Keratinocyte (primary cell): ENCODE measurements around the gene DEGS2.

Experiments used
- EZH2 ChIP-seq: IDR thresholded peaks from one replicate; pipeline ENCODE4 v1.6.1; 2012; ENCODE audit warnings: inconsistent platforms, mild to moderate bottlenecking, low read length, moderate library complexity
- TF ChIP-seq, protein P1 (sequence below), 3 experiments: IDR thresholded peaks in 1 of 3; conservative IDR thresholded peaks in 1 of 3; optimal IDR thresholded peaks in 1 of 3; 2 replicates in 2 of 3; 3 replicates in 1 of 3; pipeline versions ENCODE3 to v1.5.1; 2011; ENCODE audit warnings: low read length in 3 of 3, mild to moderate bottlenecking in 3 of 3, moderate library complexity in 2 of 3, control low read depth in 1 of 3, inconsistent platforms in 1 of 3; ENCODE audit not compliant: insufficient read depth in 2 of 3; ENCODE audit errors: extremely low read depth in 1 of 3

DNA sequence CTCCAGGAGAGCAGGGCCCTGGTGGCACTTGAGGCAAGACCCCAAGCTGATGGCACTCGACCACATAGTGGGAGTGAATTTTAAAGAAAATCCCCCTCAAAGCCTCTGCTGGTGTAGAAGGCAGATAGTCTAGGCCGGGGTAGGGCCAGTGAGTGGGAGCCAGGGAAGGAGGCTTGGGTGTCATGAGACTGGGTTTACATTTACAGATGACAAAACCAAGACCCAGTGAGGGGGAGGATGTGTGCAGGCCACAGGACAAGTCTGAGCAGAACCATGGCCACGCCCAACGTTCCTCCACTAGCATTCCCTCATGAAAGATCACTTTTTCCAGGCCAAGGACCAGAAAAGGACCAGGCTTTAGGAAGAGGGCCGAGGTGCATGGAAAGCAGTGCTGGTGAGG lies 52.2 kb downstream of the DEGS2 start:
- TF ChIP-seq, protein P1, sequence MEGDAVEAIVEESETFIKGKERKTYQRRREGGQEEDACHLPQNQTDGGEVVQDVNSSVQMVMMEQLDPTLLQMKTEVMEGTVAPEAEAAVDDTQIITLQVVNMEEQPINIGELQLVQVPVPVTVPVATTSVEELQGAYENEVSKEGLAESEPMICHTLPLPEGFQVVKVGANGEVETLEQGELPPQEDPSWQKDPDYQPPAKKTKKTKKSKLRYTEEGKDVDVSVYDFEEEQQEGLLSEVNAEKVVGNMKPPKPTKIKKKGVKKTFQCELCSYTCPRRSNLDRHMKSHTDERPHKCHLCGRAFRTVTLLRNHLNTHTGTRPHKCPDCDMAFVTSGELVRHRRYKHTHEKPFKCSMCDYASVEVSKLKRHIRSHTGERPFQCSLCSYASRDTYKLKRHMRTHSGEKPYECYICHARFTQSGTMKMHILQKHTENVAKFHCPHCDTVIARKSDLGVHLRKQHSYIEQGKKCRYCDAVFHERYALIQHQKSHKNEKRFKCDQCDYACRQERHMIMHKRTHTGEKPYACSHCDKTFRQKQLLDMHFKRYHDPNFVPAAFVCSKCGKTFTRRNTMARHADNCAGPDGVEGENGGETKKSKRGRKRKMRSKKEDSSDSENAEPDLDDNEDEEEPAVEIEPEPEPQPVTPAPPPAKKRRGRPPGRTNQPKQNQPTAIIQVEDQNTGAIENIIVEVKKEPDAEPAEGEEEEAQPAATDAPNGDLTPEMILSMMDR (optimal IDR thresholded peaks at IDR 0.05 in 1 of 3, IDR thresholded peaks at IDR 0.05 in 1 of 3, conservative IDR thresholded peaks at IDR 0.05 in 1 of 3; ENCODE audit: extremely low read depth in 1 of 3, insufficient read depth in 2 of 3, low read length in 3 of 3), result no peak
- no peak for TF ChIP-seq EZH2
